Stomach (tissue), 4 donors: ENCODE data around the gene MCCC2.
"Not testable (repeated sequence)": the region's sequence is repeated elsewhere in the genome, so short reads cannot be mapped to it uniquely, and the experiment has no call there.

Source experiments
- EP300 ChIP-seq: sonication (generic); formaldehyde crosslinking; IDR thresholded peaks from one replicate; pipeline ENCODE4 v1.6.1; 2017; ENCODE audit warnings: antibody characterized with exemption
- POLR2A ChIP-seq, 4 donors: fragments of 450-650 bp; IDR thresholded peaks; one replicate each; pipeline ENCODE4 v1.6.1; 2016; ENCODE audit warnings: antibody characterized with exemption in 4 of 4, control low read depth in 2 of 4, mild to moderate bottlenecking in 1 of 4, moderate library complexity in 1 of 4
- POLR2AphosphoS5 ChIP-seq, 3 donors: sonication (generic); formaldehyde crosslinking; IDR thresholded peaks; one replicate each; pipeline ENCODE4 v1.6.1; 2016; ENCODE audit warnings: antibody characterized with exemption in 3 of 3
- TF ChIP-seq, protein P1 (sequence below), 7 experiments: fragments of 450-650 bp in 4 of 7; fragments of 200-600 bp in 3 of 7; sonication (generic) in 3 of 7; IDR thresholded peaks; one replicate each; pipeline ENCODE4 v1.5.1; 2016 to 2019; ENCODE audit warnings: antibody characterized with exemption in 7 of 7, control low read depth in 2 of 7, mild to moderate bottlenecking in 1 of 7

DNA sequence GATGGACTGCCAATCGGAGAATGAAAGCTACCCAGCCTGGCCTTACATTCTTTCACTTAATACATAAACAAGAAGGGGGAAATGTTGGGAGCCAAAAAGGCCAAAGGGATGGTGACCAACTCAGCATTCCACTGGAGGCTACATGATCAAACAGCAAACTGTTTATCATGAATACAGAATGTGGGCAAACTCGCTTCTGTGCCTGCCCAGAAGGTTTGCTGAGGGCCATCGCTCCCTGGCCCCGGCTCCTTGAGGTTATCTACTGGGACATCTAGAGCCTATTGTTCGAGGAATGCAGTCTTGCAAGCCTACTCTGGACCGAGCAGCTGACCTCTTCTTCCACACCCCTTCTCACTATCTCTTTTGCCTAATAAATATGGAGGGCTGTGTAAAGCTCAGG, 9.3 kb upstream of the MCCC2 start:
- not testable (repeated sequence) for TF ChIP-seq POLR2A (IDR thresholded peaks at IDR 0.05); POLR2AphosphoS5 (IDR thresholded peaks at IDR 0.05); EP300
- TF ChIP-seq, protein P1, sequence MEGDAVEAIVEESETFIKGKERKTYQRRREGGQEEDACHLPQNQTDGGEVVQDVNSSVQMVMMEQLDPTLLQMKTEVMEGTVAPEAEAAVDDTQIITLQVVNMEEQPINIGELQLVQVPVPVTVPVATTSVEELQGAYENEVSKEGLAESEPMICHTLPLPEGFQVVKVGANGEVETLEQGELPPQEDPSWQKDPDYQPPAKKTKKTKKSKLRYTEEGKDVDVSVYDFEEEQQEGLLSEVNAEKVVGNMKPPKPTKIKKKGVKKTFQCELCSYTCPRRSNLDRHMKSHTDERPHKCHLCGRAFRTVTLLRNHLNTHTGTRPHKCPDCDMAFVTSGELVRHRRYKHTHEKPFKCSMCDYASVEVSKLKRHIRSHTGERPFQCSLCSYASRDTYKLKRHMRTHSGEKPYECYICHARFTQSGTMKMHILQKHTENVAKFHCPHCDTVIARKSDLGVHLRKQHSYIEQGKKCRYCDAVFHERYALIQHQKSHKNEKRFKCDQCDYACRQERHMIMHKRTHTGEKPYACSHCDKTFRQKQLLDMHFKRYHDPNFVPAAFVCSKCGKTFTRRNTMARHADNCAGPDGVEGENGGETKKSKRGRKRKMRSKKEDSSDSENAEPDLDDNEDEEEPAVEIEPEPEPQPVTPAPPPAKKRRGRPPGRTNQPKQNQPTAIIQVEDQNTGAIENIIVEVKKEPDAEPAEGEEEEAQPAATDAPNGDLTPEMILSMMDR (IDR thresholded peaks at IDR 0.05), result not testable (repeated sequence)
